HepG2 (cell line): ENCODE data around the gene C14orf93. TPM values are rescaled to one million over a fixed set of nuclear protein-coding genes. Genes with fewer than 3 reads are reported as not detected.
A peak's percentile ranks its signal among the peaks of the same experiment; 100 is the strongest.

Experiments
- ATAC-seq: fragments of 200-7000 bp; cut with Tn5 transposase; 3 replicates; pipeline ENCODE4 v1.9.1; 2020; ENCODE audit warnings: mild to moderate bottlenecking, moderate library complexity
- BruUV-seq: library from RNA; stranded (reverse); fragments of 400-500 nt; replicated peaks from 2 replicates; lab custom pipeline; 2021; lab: Mats Ljungman, UMichigan
- CTCF ChIA-PET: fragments of 300-600 bp; formaldehyde crosslinking; extraction: SDS; loops from one replicate; lab custom pipeline; 2021; ENCODE audit warnings: low total read pairs, inconsistent platforms, low intra/inter-chr PET ratio; lab: Yijun Ruan, JAX
- POLR2A ChIA-PET: fragments of 350-600 bp; sonication (Branson Sonifier 250); formaldehyde crosslinking; loops from one replicate; lab custom pipeline; 2020; ENCODE audit warnings: antibody characterized with exemption, inconsistent platforms; lab: Yijun Ruan, JAX
- DNase-seq: peaks from one replicate; pipeline ENCODE4 v3.0.0-alpha.2; 2015; ENCODE audit warnings: low spot score
- FAIRE-seq: peaks from 3 replicates; lab custom pipeline; 2011; peaks lifted over from hg19 to GRCh38; lab: Jason Lieb, UNC
- H2AFZ ChIP-seq: one replicate; pipeline ENCODE4 v1.6.1; 2011; ENCODE audit warnings: low read length, inconsistent platforms
- H3K27ac ChIP-seq: fragments of 300-600 bp; 3 replicates; pipeline ENCODE4 v1.8.0; 2011; ENCODE audit warnings: mixed run types, mild to moderate bottlenecking, mixed read lengths, low read length, inconsistent platforms; ENCODE audit not compliant: insufficient read depth; ENCODE audit errors: extremely low read length
- H3K27me3 ChIP-seq, 2 experiments: fragments of 200-600 bp in 1 of 2; 2 replicates in 1 of 2; 3 replicates in 1 of 2; pipeline versions ENCODE4 v1.6.0 to v1.8.0; 2011; ENCODE audit warnings: low read length in 2 of 2, mild to moderate bottlenecking in 2 of 2, moderate library complexity in 2 of 2, inconsistent platforms in 1 of 2; ENCODE audit not compliant: insufficient read depth in 2 of 2, control insufficient read depth in 1 of 2
- H3K36me3 ChIP-seq, 2 experiments: fragments of 200-600 bp in 1 of 2; replicated peaks in 1 of 2; 2 replicates in 1 of 2; 3 replicates in 1 of 2; pipeline versions ENCODE4 v1.5.1 to v1.8.0; 2011; ENCODE audit warnings: low read length in 2 of 2, inconsistent platforms in 1 of 2; ENCODE audit not compliant: insufficient read depth in 2 of 2, control insufficient read depth in 1 of 2
- H3K4me1 ChIP-seq: 2 replicates; pipeline ENCODE4 v1.5.1; 2012; ENCODE audit warnings: low read length, inconsistent platforms; ENCODE audit not compliant: insufficient read depth
- H3K4me2 ChIP-seq: 2 replicates; pipeline ENCODE4 v1.6.0; 2011; ENCODE audit warnings: low read depth, low read length, inconsistent platforms
- H3K4me3 ChIP-seq, 3 experiments: fragments of 200-600 bp in 1 of 3; sonication (generic), shearing (Covaris generic) in 1 of 3; replicated peaks in 1 of 3; 2 replicates each; pipeline ENCODE4 v1.5.1; 2011 to 2016; ENCODE audit warnings: low read length in 3 of 3, inconsistent platforms in 2 of 3, low read depth in 2 of 3, mild to moderate bottlenecking in 2 of 3, control low read depth in 1 of 3, mixed read lengths in 1 of 3; ENCODE audit not compliant: insufficient read depth in 1 of 3
- H3K79me2 ChIP-seq: one replicate; pipeline ENCODE4 v1.6.1; 2011; ENCODE audit warnings: low read length, inconsistent platforms; ENCODE audit not compliant: insufficient read depth
- H3K9ac ChIP-seq: 2 replicates; pipeline ENCODE4 v1.6.0; 2011; ENCODE audit warnings: mild to moderate bottlenecking, low read depth, low read length, inconsistent platforms; ENCODE audit not compliant: insufficient read depth
- H3K9me3 ChIP-seq: 2 replicates; pipeline ENCODE4 v1.5.1; 2012; ENCODE audit warnings: mild to moderate bottlenecking, low read length
- H4K20me1 ChIP-seq: 2 replicates; pipeline ENCODE4 v1.6.0; 2011; ENCODE audit warnings: inconsistent platforms, mild to moderate bottlenecking, low read length, moderate library complexity; ENCODE audit not compliant: insufficient read depth
- DR1 ChIP-seq: sonication (generic); formaldehyde crosslinking; IDR thresholded peaks from 2 replicates; pipeline ENCODE4 v1.8.0; 2021; ENCODE audit warnings: mild to moderate bottlenecking, missing genetic modification reagents, inconsistent platforms
- KLF15 ChIP-seq: sonication (generic); formaldehyde crosslinking; IDR thresholded peaks from 2 replicates; pipeline ENCODE4 v1.8.1; 2023; ENCODE audit warnings: borderline replicate concordance, mild to moderate bottlenecking, inconsistent platforms, missing genetic modification reagents, mixed read lengths
- MTA3 ChIP-seq: sonication (generic); formaldehyde crosslinking; IDR thresholded peaks from 2 replicates; pipeline ENCODE4 v1.4.0; 2020; ENCODE audit warnings: missing genetic modification reagents
- MTF2 ChIP-seq: sonication (generic); formaldehyde crosslinking; IDR thresholded peaks from 2 replicates; pipeline ENCODE4 v1.5.0; 2020; ENCODE audit warnings: missing genetic modification reagents, borderline replicate concordance
- SIN3A ChIP-seq: IDR thresholded peaks from 2 replicates; pipeline ENCODE4 v1.6.1; 2011; ENCODE audit warnings: low read depth, mild to moderate bottlenecking, control low read depth, low read length, borderline replicate concordance
- ZNF253 ChIP-seq: sonication (generic); formaldehyde crosslinking; IDR thresholded peaks from 2 replicates; pipeline ENCODE4 v1.8.0; 2022; ENCODE audit warnings: mild to moderate bottlenecking, missing genetic modification reagents, borderline replicate concordance
- ZNF768 ChIP-seq: sonication (generic); formaldehyde crosslinking; IDR thresholded peaks from 2 replicates; pipeline ENCODE4 v1.4.0; 2020; ENCODE audit warnings: missing genetic modification reagents
- WGBS: methylation state at CpG from one replicate; pipeline ENCODE4 v1.1.6; 2017; ENCODE audit warnings: low lambda C conversion rate; 5-methylcytosine and 5-hydroxymethylcytosine counted together
- in situ Hi-C: cut with HindIII; loops from 2 replicates; pipeline ENCODE4 v1.10.0; 2017; ENCODE audit warnings: low pct_unique_long_range_greater_than_20kb; ENCODE audit not compliant: extremely low pct_ligation_motif_present
- intact Hi-C: fragments of 100-400 bp; cut with micrococcal nuclease; formaldehyde crosslinking; loops from one replicate; pipeline ENCODE4 v1.10.0; 2022; ENCODE audit not compliant: unreplicated experiment
- polyA plus RNA-seq, 8 experiments: library from polyadenylated mRNA; depleted of rRNA in 3 of 8; stranded (reverse) in 7 of 8; unstranded in 1 of 8; fragments of >200 nt; fragmentation: Illumina TruSeq in 4 of 8; extraction: Trizol in 4 of 8; gene quantifications; 2 replicates each; pipeline versions ENCODE4 v1.2.1 to v1.2.3, GENCODE V29; 2011 to 2016; ENCODE audit warnings: low read depth in 4 of 8, missing spikeins in 1 of 8, mixed read lengths in 1 of 8; ENCODE audit not compliant: insufficient read depth in 1 of 8
- total RNA-seq, 5 experiments: library from RNA; depleted of rRNA; stranded (reverse); fragments of >200 nt; fragmentation: Illumina TruSeq; extraction: Trizol; gene quantifications; 2 replicates each; pipeline ENCODE4 v1.2.3, GENCODE V29; 2016; ENCODE audit warnings: low read depth in 1 of 5

The C14orf93 gene
- total and polyA plus RNA-seq, 2 of the 13 experiments (the other 11 are each of a cell fraction or from before 2014, with no cell fraction given) = 11.4 to 22.5 TPM

DNA sequence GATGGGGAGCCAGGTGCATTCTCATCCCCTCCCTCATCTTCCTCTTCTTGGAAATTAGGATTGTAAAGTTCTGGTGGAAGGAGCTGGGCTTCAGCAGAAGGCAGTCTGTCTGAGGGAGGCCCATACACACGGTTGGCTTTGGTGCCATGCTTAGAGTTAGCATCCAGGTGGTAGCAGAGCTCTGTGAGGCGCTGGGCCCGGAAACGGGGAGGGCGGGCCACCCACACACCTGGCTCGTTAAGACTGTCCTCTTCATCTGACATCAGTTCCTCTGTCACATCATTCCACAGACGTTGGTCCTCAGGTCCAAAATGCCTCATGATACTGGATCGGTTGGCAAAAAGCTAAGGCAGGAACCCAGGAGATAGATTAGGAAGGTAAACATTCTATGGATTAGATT lies 22.7 kb downstream of the C14orf93 start:
- BruUV-seq = no TSS peak
- in situ Hi-C loops (loop anchor here (5.0 kb wide), 1 partner anchor 65 kb away; no protein-coding TSS in a partner anchor), intact Hi-C loops (loop anchor here (2.0 to 10.0 kb wide), 2 partner anchors 20 to 318 kb away; partner anchors contain the start of genes BCL2L2 and PPP1R3E)
- DNase-seq (no peak), FAIRE-seq (no peak), ATAC-seq (no peak)
- Histone ChIP-seq H3K27me3 (no peaks in the 10 kb centered on the region; a peak in 1 of 5 replicates), H2AFZ (no peak overlapping the region), H3K4me3 (no peak overlapping the region), H3K4me1 (peaks cover 37% of the 10 kb centered on the region), H3K79me2 (peaks cover 9% of the 10 kb centered on the region), H3K4me2 (no peak overlapping the region), H3K9ac (no peak overlapping the region), H3K9me3 (no peaks in the 10 kb centered on the region), H4K20me1 (no peaks in the 10 kb centered on the region), H3K36me3 (peaks cover 0 to 6% of the 10 kb centered on the region in 2 experiments; a peak in 1 of 5 replicates), H3K27ac (no peak overlapping the region)
- ChIA-PET POLR2A (interaction anchor here (1.3 to 25.8 kb wide), 10 partner anchors 8 to 108 kb away, joined by 3 to 1670 read pairs (median 20); partner anchors contain the start of genes ACIN1, C14orf119, CDH24 and HAUS4), CTCF (interaction anchor here (0.8 to 6.6 kb wide), 16 partner anchors 7 to 430 kb away, joined by 3 to 298 read pairs (median 7); partner anchors contain the start of genes CDH24 and PRMT5)
- TF ChIP-seq KLF15 (CRISPR knock-in tag) (no peak), SIN3A (no peak), MTA3 (CRISPR knock-in tag) (no peak), MTF2 (CRISPR knock-in tag) (no peak), ZNF768 (CRISPR knock-in tag) (0 out of 2 replicates have a peak, but pooled peaks have one; percentile 24), DR1 (CRISPR knock-in tag) (no peak), ZNF253 (CRISPR knock-in tag) (peak; percentile 48; the same call in 1 of the 2 replicates)
- WGBS = 88% methylated on average over 8 of the region's 8 CpGs
